Endothelial cell of umbilical vein (primary cell): ENCODE data around the gene SCRN1. TPM values are rescaled to one million over a fixed set of nuclear protein-coding genes. Genes with fewer than 3 reads are reported as not detected.
A peak's percentile ranks its signal among the peaks of the same experiment; 100 is the strongest.

Source experiments
- BruUV-seq: library from RNA; stranded (reverse); fragments of 400-500 nt; replicated peaks from 2 replicates; lab custom pipeline; 2021; lab: Mats Ljungman, UMichigan
- CTCF ChIA-PET: fragments of 300-600, 350-600 bp; sonication (Branson Sonifier 250); formaldehyde crosslinking; loops from one replicate; lab custom pipeline; 2021; ENCODE audit warnings: antibody characterized with exemption, inconsistent platforms; lab: Charles Lee
- POLR2A ChIA-PET: fragments of 300-600, 350-600 bp; sonication (Branson Sonifier 250); formaldehyde crosslinking; loops from one replicate; lab custom pipeline; 2021; ENCODE audit warnings: antibody characterized with exemption, inconsistent platforms; lab: Charles Lee
- DNase-seq: peaks from one replicate; pipeline ENCODE4 v3.0.0-alpha.2; 2011; ENCODE audit warnings: low read depth, low spot score
- FAIRE-seq: peaks from 2 replicates; lab custom pipeline; 2011; peaks lifted over from hg19 to GRCh38; lab: Jason Lieb, UNC
- H2AFZ ChIP-seq: 2 replicates; pipeline ENCODE4 v1.6.0; 2012; ENCODE audit warnings: low read depth, low read length, control low read depth, inconsistent platforms
- H3K27ac ChIP-seq: 2 replicates; pipeline ENCODE4 v1.5.1; 2011; ENCODE audit warnings: low read depth, mild to moderate bottlenecking, control low read depth, low read length, moderate library complexity; ENCODE audit not compliant: insufficient read depth
- H3K27me3 ChIP-seq, 2 experiments: 2 replicates each; pipeline versions ENCODE4 v1.6.0 to v1.6.1; 2011; ENCODE audit warnings: low read length in 2 of 2, mixed read lengths in 1 of 2; ENCODE audit not compliant: control insufficient read depth in 2 of 2, insufficient read depth in 2 of 2
- H3K36me3 ChIP-seq, 2 experiments: 2 replicates in 1 of 2; 3 replicates in 1 of 2; pipeline ENCODE4 v1.5.1; 2011; ENCODE audit warnings: low read length in 2 of 2, mild to moderate bottlenecking in 1 of 2, moderate library complexity in 1 of 2; ENCODE audit not compliant: control insufficient read depth in 2 of 2, insufficient read depth in 2 of 2; ENCODE audit errors: extremely low read depth in 1 of 2
- H3K4me1 ChIP-seq: 3 replicates; pipeline ENCODE4 v1.5.1; 2011; ENCODE audit warnings: mild to moderate bottlenecking, low read length; ENCODE audit not compliant: control insufficient read depth, insufficient read depth; ENCODE audit errors: extremely low read depth
- H3K4me2 ChIP-seq: 2 replicates; pipeline ENCODE4 v1.6.1; 2011; ENCODE audit warnings: low read length, control low read depth, mixed read lengths; ENCODE audit not compliant: insufficient read depth
- H3K4me3 ChIP-seq, 3 experiments: fragments of 200-600 bp in 1 of 3; sonication (generic), shearing (Covaris generic) in 1 of 3; replicated peaks in 1 of 3; 2 replicates each; pipeline ENCODE4 v1.5.1; 2011 to 2016; ENCODE audit warnings: control low read depth in 3 of 3, low read length in 3 of 3, mild to moderate bottlenecking in 2 of 3, inconsistent platforms in 1 of 3, low read depth in 1 of 3, moderate library complexity in 1 of 3; ENCODE audit not compliant: insufficient read depth in 1 of 3
- H3K79me2 ChIP-seq: 2 replicates; pipeline ENCODE4 v1.6.0; 2012; ENCODE audit warnings: low read length, inconsistent platforms; ENCODE audit not compliant: control insufficient read depth, insufficient read depth
- H3K9ac ChIP-seq: replicated peaks from 2 replicates; pipeline ENCODE3; 2011; ENCODE audit warnings: low read length, control low read depth; ENCODE audit not compliant: insufficient read depth; ENCODE audit errors: extremely low read depth
- H3K9me1 ChIP-seq: replicated peaks from 3 replicates; pipeline ENCODE4 v1.6.0; 2011; ENCODE audit warnings: mild to moderate bottlenecking, low read length; ENCODE audit not compliant: control insufficient read depth, insufficient read depth; ENCODE audit errors: extremely low read depth
- H3K9me3 ChIP-seq: replicated peaks from 2 replicates; pipeline ENCODE4 v1.5.1; 2012; ENCODE audit warnings: low read length, inconsistent platforms; ENCODE audit not compliant: control insufficient read depth, insufficient read depth
- H4K20me1 ChIP-seq: replicated peaks from 2 replicates; pipeline ENCODE3; 2011; ENCODE audit warnings: mild to moderate bottlenecking, low read length; ENCODE audit not compliant: control insufficient read depth, insufficient read depth; ENCODE audit errors: extremely low read depth
- CTCF ChIP-seq, 2 donors: IDR thresholded peaks; 1 replicate in 1 of 2; 2 replicates in 1 of 2; pipeline ENCODE4 v1.5.1; 2011; ENCODE audit warnings: low read length in 2 of 2, mild to moderate bottlenecking in 2 of 2, moderate library complexity in 2 of 2, control low read depth in 1 of 2, inconsistent platforms in 1 of 2, low read depth in 1 of 2; ENCODE audit not compliant: insufficient read depth in 1 of 2; ENCODE audit errors: extremely low read depth in 1 of 2
- EZH2 ChIP-seq: IDR thresholded peaks from 2 replicates; pipeline ENCODE4 v1.6.1; 2012; ENCODE audit warnings: borderline replicate concordance, low read depth, mild to moderate bottlenecking, moderate library complexity, low read length, inconsistent platforms; ENCODE audit not compliant: severe bottlenecking
- FOS ChIP-seq: IDR thresholded peaks from 2 replicates; pipeline ENCODE4 v1.6.1; 2011; ENCODE audit warnings: mild to moderate bottlenecking, low read length, moderate library complexity, borderline replicate concordance; ENCODE audit not compliant: insufficient read depth
- GATA2 ChIP-seq: IDR thresholded peaks from 2 replicates; pipeline ENCODE4 v1.7.0; 2011; ENCODE audit warnings: low read depth, mild to moderate bottlenecking, moderate library complexity, mixed read lengths, low read length; ENCODE audit not compliant: insufficient read length, insufficient read depth
- JUN ChIP-seq: IDR thresholded peaks from 2 replicates; pipeline ENCODE4 v1.6.1; 2011; ENCODE audit warnings: borderline replicate concordance, low read depth; ENCODE audit not compliant: insufficient read length, insufficient read depth
- MAX ChIP-seq: IDR thresholded peaks from 2 replicates; pipeline ENCODE4 v1.6.1; 2011; ENCODE audit not compliant: insufficient read depth, insufficient read length
- MYC ChIP-seq: IDR thresholded peaks from one replicate; pipeline ENCODE4 v1.6.1; 2011; ENCODE audit warnings: mild to moderate bottlenecking, low read depth, low read length
- POLR2AphosphoS5 ChIP-seq: IDR thresholded peaks from 2 replicates; pipeline ENCODE4 v1.6.1; 2012; ENCODE audit warnings: low read depth, mild to moderate bottlenecking, control low read depth, low read length, moderate library complexity; ENCODE audit not compliant: insufficient read depth
- dilution Hi-C: fragments of 300-500 bp; cut with MboI; formaldehyde crosslinking; loops from one replicate; pipeline ENCODE4 v1.15.0; 2019; ENCODE audit warnings: low sequenced_read_pairs; ENCODE audit not compliant: extremely low pct_ligation_motif_present
- intact Hi-C: fragments of 100-400 bp; cut with micrococcal nuclease; formaldehyde crosslinking; loops from one replicate; pipeline ENCODE4 v1.10.0; 2022
- polyA plus RNA-seq, 4 experiments: library from polyadenylated mRNA; depleted of rRNA in 3 of 4; stranded (reverse) in 3 of 4; unstranded in 1 of 4; fragments of >200 nt; gene quantifications; 2 replicates each; pipeline versions ENCODE4 v1.2.1 to v1.2.3, GENCODE V29; 2011 to 2012; ENCODE audit warnings: missing spikeins in 1 of 4
- total RNA-seq: library from RNA; stranded (reverse); gene quantifications from 2 replicates; pipeline ENCODE4 v1.2.3, GENCODE V29; 2021

SCRN1 gene
- total and polyA plus RNA-seq, 2 donors (not counting 3 experiments of a cell fraction or from before 2014, with no cell fraction given) = 57.0 to 127 TPM

- peak overlapping the region; percentile 40 for H3K9ac ChIP-seq
- intact Hi-C loops (loop anchor here (2.0 to 5.0 kb wide), 3 partner anchors 33 to 253 kb away; partner anchors contain the start of genes MTURN and ZNRF2), dilution Hi-C loops (no loop called here)
- TSS peak; percentile 25 for BruUV-seq
- DNase-seq = no peak
- TF ChIP-seq POLR2AphosphoS5 = no peak
- no peak for TF ChIP-seq FOS
- no peak for TF ChIP-seq MYC
- TF ChIP-seq MAX = no peak
- TF ChIP-seq GATA2 = no peak
- TF ChIP-seq CTCF (IDR thresholded peaks at IDR 0.05; ENCODE audit: extremely low read depth in 1 of 2, insufficient read depth in 1 of 2, low read depth in 1 of 2, low read length in 2 of 2) = no peak
- TF ChIP-seq JUN = no peak
- no peak for TF ChIP-seq EZH2
- peaks cover 39% of the 10 kb centered on the region for H3K4me1 ChIP-seq
- ChIA-PET CTCF (interaction anchor here (0.7 to 2.0 kb wide), 4 partner anchors 10 to 109 kb away, joined by 3 to 10 read pairs (median 4); no protein-coding TSS in a partner anchor), POLR2A (no interaction called here)
- no peaks in the 10 kb centered on the region for H3K27me3 ChIP-seq
- peak overlapping the region; percentile 80 for H3K4me2 ChIP-seq
- H3K79me2 ChIP-seq = peaks cover 33% of the 10 kb centered on the region
- no peaks in the 10 kb centered on the region for H3K9me3 ChIP-seq
- H3K36me3 ChIP-seq = no peaks in the 10 kb centered on the region
- no peak overlapping the region for H2AFZ ChIP-seq
- peak overlapping the region; percentile 60 to 100 (median 99) for H3K4me3 ChIP-seq
- no peaks in the 10 kb centered on the region for H3K9me1 ChIP-seq
- FAIRE-seq = no peak
- H3K27ac ChIP-seq = no peak overlapping the region
- peaks cover 14% of the 10 kb centered on the region for H4K20me1 ChIP-seq
Measured at GRCh38 chr7:30029696-30030095, 40.1 kb upstream of the SCRN1 start.
